K562 (cell line): ENCODE data around the gene MLLT6. TPM values are rescaled to one million over a fixed set of nuclear protein-coding genes. Genes with fewer than 3 reads are reported as not detected.
A peak's percentile ranks its signal among the peaks of the same experiment; 100 is the strongest.

Experiments
- BDP1 ChIP-seq: IDR thresholded peaks from 3 replicates; pipeline ENCODE4 v1.6.1; 2011; ENCODE audit not compliant: insufficient read length, insufficient read depth
- CHAMP1 ChIP-seq: fragments of 450-650 bp; IDR thresholded peaks from 2 replicates; pipeline ENCODE4 v1.6.1; 2016; ENCODE audit warnings: mild to moderate bottlenecking
- ESRRB ChIP-seq: fragments of 250-450 bp; sonication (Bioruptor Pico); IDR thresholded peaks from 2 replicates; pipeline ENCODE4 v1.5.0; 2020; ENCODE audit warnings: mild to moderate bottlenecking, moderate library complexity, borderline replicate concordance
- FOXM1 ChIP-seq, 2 experiments: fragments of 450-650 bp in 1 of 2; sonication (generic) in 1 of 2; formaldehyde crosslinking in 1 of 2; IDR thresholded peaks; 2 replicates each; pipeline versions ENCODE4 v1.6.1 to v1.9.0; 2017 to 2022; ENCODE audit warnings: low read depth in 2 of 2, mild to moderate bottlenecking in 2 of 2, missing genetic modification reagents in 1 of 2, moderate library complexity in 1 of 2
- KDM1A ChIP-seq, 2 experiments: fragments of 450-650 bp; IDR thresholded peaks; 2 replicates each; pipeline ENCODE4 v1.6.1; 2016; ENCODE audit warnings: mild to moderate bottlenecking in 2 of 2
- KDM5B ChIP-seq: fragments of 200-600 bp; sonication (generic); IDR thresholded peaks from 2 replicates; pipeline ENCODE4 v1.6.1; 2012; ENCODE audit warnings: low read depth, mild to moderate bottlenecking, moderate library complexity, low read length, control low read depth, inconsistent platforms; ENCODE audit not compliant: insufficient replicate concordance
- NKRF ChIP-seq: fragments of 450-650 bp; IDR thresholded peaks from 2 replicates; pipeline ENCODE4 v1.6.1; 2016; ENCODE audit warnings: borderline replicate concordance
- PHF8 ChIP-seq: fragments of 200-600 bp; sonication (generic); IDR thresholded peaks from 2 replicates; pipeline ENCODE4 v1.6.1; 2012; ENCODE audit warnings: mixed run types, mild to moderate bottlenecking, inconsistent platforms, low read length, moderate library complexity, borderline replicate concordance
- RAD21 ChIP-seq, 2 experiments: fragments of 250-450 bp in 1 of 2; fragments of 450-650 bp in 1 of 2; sonication (Bioruptor Pico) in 1 of 2; formaldehyde crosslinking in 1 of 2; IDR thresholded peaks in 1 of 2; conservative IDR thresholded peaks in 1 of 2; 2 replicates each; pipeline versions ENCODE4 v1.4.0 to v1.8.0; 2020 to 2022; ENCODE audit warnings: mild to moderate bottlenecking in 2 of 2, moderate library complexity in 1 of 2
- RBM17 ChIP-seq: fragments of 200-400 bp; formaldehyde crosslinking; IDR thresholded peaks from 2 replicates; pipeline ENCODE4 v1.6.1; 2017; ENCODE audit warnings: low read depth, mild to moderate bottlenecking, low read length, borderline replicate concordance
- RCOR1 ChIP-seq, 2 experiments: IDR thresholded peaks; 2 replicates each; pipeline ENCODE4 v1.6.1; 2012; ENCODE audit warnings: low read depth in 2 of 2, low read length in 2 of 2, borderline replicate concordance in 1 of 2, improper control_type of control experiment in 1 of 2
- TAF1 ChIP-seq: IDR thresholded peaks from 2 replicates; pipeline ENCODE4 v1.6.1; 2011; ENCODE audit warnings: mild to moderate bottlenecking, low read length, moderate library complexity; ENCODE audit not compliant: insufficient read depth, control insufficient read depth, severe bottlenecking; ENCODE audit errors: extremely low read depth
- TBL1XR1 ChIP-seq, 2 experiments: IDR thresholded peaks; 2 replicates each; pipeline ENCODE4 v1.6.1; 2012; ENCODE audit warnings: improper control_type of control experiment in 2 of 2, low read length in 2 of 2, mild to moderate bottlenecking in 1 of 2
- TOE1 ChIP-seq, 2 experiments: fragments of 450-650 bp in 1 of 2; sonication (generic) in 1 of 2; formaldehyde crosslinking in 1 of 2; IDR thresholded peaks; 2 replicates each; pipeline versions ENCODE4 v1.7.1 to v1.8.0; 2016 to 2022; ENCODE audit warnings: borderline replicate concordance in 2 of 2, mild to moderate bottlenecking in 2 of 2, antibody characterized with exemption in 1 of 2, inconsistent platforms in 1 of 2, low read depth in 1 of 2, missing genetic modification reagents in 1 of 2, moderate library complexity in 1 of 2
- UBTF ChIP-seq, 2 experiments: IDR thresholded peaks; 2 replicates each; pipeline ENCODE4 v1.6.1; 2012; ENCODE audit warnings: improper control_type of control experiment in 2 of 2, low read depth in 2 of 2, low read length in 2 of 2, borderline replicate concordance in 1 of 2
- ZNF124 ChIP-seq: sonication (generic); formaldehyde crosslinking; IDR thresholded peaks from 2 replicates; pipeline ENCODE4 v1.8.1; 2022; ENCODE audit warnings: missing genetic modification reagents
- ZNF224 ChIP-seq: sonication (generic); formaldehyde crosslinking; IDR thresholded peaks from 2 replicates; pipeline ENCODE4 v1.8.0; 2022; ENCODE audit warnings: mild to moderate bottlenecking, missing genetic modification reagents
- ZNF583 ChIP-seq: fragments of 250-450 bp; sonication (Bioruptor Pico); IDR thresholded peaks from 2 replicates; pipeline ENCODE4 v1.4.0; 2020
- polyA plus RNA-seq, 8 experiments: library from polyadenylated mRNA; depleted of rRNA in 4 of 8; stranded (reverse) in 5 of 8; unstranded in 3 of 8; fragments of >200 nt; fragmentation: Nextera tagmentation in 2 of 8; fragmentation: Illumina TruSeq in 1 of 8; extraction: Ambion mirVana in 2 of 8; extraction: Trizol in 1 of 8; gene quantifications; 2 replicates each; pipeline versions ENCODE4 v1.2.1 to v1.2.3, GENCODE V29; 2011 to 2014; ENCODE audit warnings: inconsistent platforms in 1 of 8, missing spikeins in 1 of 8
- total RNA-seq, 7 experiments: library from RNA; depleted of rRNA in 6 of 7; stranded (reverse); fragments of >200 nt in 6 of 7; fragmentation: Illumina TruSeq in 2 of 7; extraction: Trizol in 2 of 7; gene quantifications; 2 replicates each; pipeline versions ENCODE4 v1.2.1 to v1.2.3, GENCODE V29; 2011 to 2021; ENCODE audit warnings: low replicate concordance in 1 of 7

Gene MLLT6
- total and polyA plus RNA-seq, 9 of the 15 experiments (the other 6 are each of a cell fraction or from before 2014, with no cell fraction given) = 3.1 to 71.7 (median 30.0) TPM

- no peak for TF ChIP-seq CHAMP1
- no peak for TF ChIP-seq ESRRB (CRISPR knock-in tag)
- no peak for TF ChIP-seq TBL1XR1 (IDR thresholded peaks at IDR 0.05; ENCODE audit: low read length in 2 of 2)
- no peak for TF ChIP-seq BDP1
- 0 out of 2 replicates have a peak, but pooled peaks have one; percentile 2 for TF ChIP-seq NKRF
- TF ChIP-seq TOE1 (IDR thresholded peaks at IDR 0.05; ENCODE audit: borderline replicate concordance) = no peak
- TF ChIP-seq TOE1 (CRISPR knock-in tag; IDR thresholded peaks at IDR 0.05; ENCODE audit: borderline replicate concordance, low read depth) = no peak
- no peak for TF ChIP-seq RBM17
- TF ChIP-seq UBTF (IDR thresholded peaks at IDR 0.05; ENCODE audit: borderline replicate concordance in 1 of 2, low read depth in 2 of 2, low read length in 2 of 2) = peak in 1 of 2 experiments; percentile 15; a peak in 1 of 4 replicates
- no peak for TF ChIP-seq ZNF583 (CRISPR knock-in tag)
- no peak for TF ChIP-seq FOXM1 (IDR thresholded peaks at IDR 0.05; ENCODE audit: low read depth)
- no peak for TF ChIP-seq FOXM1 (CRISPR knock-in tag; IDR thresholded peaks at IDR 0.05; ENCODE audit: low read depth)
- TF ChIP-seq PHF8 = no peak
- no peak for TF ChIP-seq ZNF124 (CRISPR knock-in tag)
- TF ChIP-seq RCOR1 (IDR thresholded peaks at IDR 0.05; ENCODE audit: borderline replicate concordance in 1 of 2, low read depth in 2 of 2, low read length in 2 of 2) = 0 out of 4 replicates have a peak, but pooled peaks of 1 of the 2 experiments have one; percentile 26
- no peak for TF ChIP-seq RAD21 (CRISPR knock-in tag; conservative IDR thresholded peaks at IDR 0.05 in 1 of 2, IDR thresholded peaks at IDR 0.05 in 1 of 2)
- no peak for TF ChIP-seq TAF1
- no peak for TF ChIP-seq ZNF224 (CRISPR knock-in tag)
- TF ChIP-seq KDM1A (IDR thresholded peaks at IDR 0.05) = peak in 1 of 2 experiments; percentile 61; a peak in 2 of 4 replicates
- TF ChIP-seq KDM5B = peak; percentile 11
Observed at GRCh38 chr17:38702916-38703741, 1.9 kb upstream of the MLLT6 start (continued).
